Sigmoid colon (tissue), 7 donors: ENCODE data around the gene SEC61A1. TPM values are rescaled to one million over a fixed set of nuclear protein-coding genes. Genes with fewer than 3 reads are reported as not detected.

ENCODE experiments used
- DNase-seq: peaks from one replicate; pipeline ENCODE4 v3.0.0-alpha.2; 2019
- H3K27ac ChIP-seq, 4 donors: fragments of 200-600 bp; sonication (generic); one replicate each; pipeline ENCODE4 v1.5.1; 2016 to 2019; ENCODE audit warnings: mild to moderate bottlenecking in 1 of 4
- H3K27me3 ChIP-seq, 3 donors: fragments of 200-600 bp; sonication (generic); one replicate each; pipeline ENCODE4 v1.5.1; 2019; ENCODE audit warnings: mild to moderate bottlenecking in 1 of 3
- H3K36me3 ChIP-seq, 4 donors: fragments of 200-600 bp; sonication (generic); one replicate each; pipeline ENCODE4 v1.5.1; 2016 to 2019
- H3K4me1 ChIP-seq, 4 donors: fragments of 200-600 bp; sonication (generic); one replicate each; pipeline ENCODE4 v1.5.1; 2017 to 2019
- H3K4me3 ChIP-seq, 4 donors: fragments of 200-600 bp; sonication (generic); one replicate each; pipeline ENCODE4 v1.5.1; 2017 to 2019; ENCODE audit warnings: mild to moderate bottlenecking in 2 of 4, moderate library complexity in 1 of 4
- H3K9me3 ChIP-seq, 4 donors: fragments of 200-600 bp in 3 of 4; sonication (generic) in 3 of 4; one replicate each; pipeline versions ENCODE4 v1.5.1 to v1.6.1; 2013 to 2019
- EP300 ChIP-seq, 4 donors: sonication (generic); formaldehyde crosslinking; IDR thresholded peaks; one replicate each; pipeline ENCODE4 v1.6.1; 2017; ENCODE audit warnings: antibody characterized with exemption in 4 of 4
- POLR2A ChIP-seq, 2 donors: fragments of 450-650 bp; IDR thresholded peaks; one replicate each; pipeline ENCODE4 v1.6.1; 2016; ENCODE audit warnings: antibody characterized with exemption in 2 of 2, mild to moderate bottlenecking in 2 of 2, moderate library complexity in 2 of 2
- POLR2AphosphoS5 ChIP-seq, 4 donors: sonication (generic); formaldehyde crosslinking; IDR thresholded peaks; one replicate each; pipeline ENCODE4 v1.6.1; 2017; ENCODE audit warnings: antibody characterized with exemption in 4 of 4
- WGBS, 2 donors: extraction: QIAGEN DNeasy Blood & Tissue Kit; methylation state at CpG; one replicate each; pipeline ENCODE4 v1.1.7; 2013; 5-methylcytosine and 5-hydroxymethylcytosine counted together
- intact Hi-C: fragments of 100-400 bp; cut with DNase I; formaldehyde crosslinking; loops from one replicate; pipeline ENCODE4 v1.15.1; 2023
- polyA plus RNA-seq, 3 donors: library from polyadenylated mRNA; stranded (reverse); fragments of 200-250 nt; gene quantifications; one replicate each; pipeline ENCODE4 v1.2.3, GENCODE V29; 2013
- total RNA-seq, 4 donors: library from RNA; depleted of rRNA; stranded (reverse); fragments of >200 nt; gene quantifications; one replicate each; pipeline ENCODE4 v1.1.0, GENCODE V29; 2016
- TF ChIP-seq, protein P1 (sequence below), 4 experiments: fragments of 450-650 bp in 3 of 4; fragments of 200-600 bp in 1 of 4; IDR thresholded peaks; one replicate each; pipeline ENCODE4 v1.5.1; 2016 to 2019; ENCODE audit warnings: antibody characterized with exemption in 4 of 4, mild to moderate bottlenecking in 3 of 4, moderate library complexity in 2 of 4
- donor health status: healthy with polysubstance abuse.
- donor health status: Bipolar disorder and iron deficiency.
- donor health status: healthy.

The SEC61A1 gene
- total and polyA plus RNA-seq, 7 donors, result 17.4 to 152 (median 62.8) TPM

- TF ChIP-seq POLR2A (IDR thresholded peaks at IDR 0.05) (no peak), EP300 (IDR thresholded peaks at IDR 0.05) (no peak), POLR2AphosphoS5 (IDR thresholded peaks at IDR 0.05) (no peak)
- TF ChIP-seq, protein P1, sequence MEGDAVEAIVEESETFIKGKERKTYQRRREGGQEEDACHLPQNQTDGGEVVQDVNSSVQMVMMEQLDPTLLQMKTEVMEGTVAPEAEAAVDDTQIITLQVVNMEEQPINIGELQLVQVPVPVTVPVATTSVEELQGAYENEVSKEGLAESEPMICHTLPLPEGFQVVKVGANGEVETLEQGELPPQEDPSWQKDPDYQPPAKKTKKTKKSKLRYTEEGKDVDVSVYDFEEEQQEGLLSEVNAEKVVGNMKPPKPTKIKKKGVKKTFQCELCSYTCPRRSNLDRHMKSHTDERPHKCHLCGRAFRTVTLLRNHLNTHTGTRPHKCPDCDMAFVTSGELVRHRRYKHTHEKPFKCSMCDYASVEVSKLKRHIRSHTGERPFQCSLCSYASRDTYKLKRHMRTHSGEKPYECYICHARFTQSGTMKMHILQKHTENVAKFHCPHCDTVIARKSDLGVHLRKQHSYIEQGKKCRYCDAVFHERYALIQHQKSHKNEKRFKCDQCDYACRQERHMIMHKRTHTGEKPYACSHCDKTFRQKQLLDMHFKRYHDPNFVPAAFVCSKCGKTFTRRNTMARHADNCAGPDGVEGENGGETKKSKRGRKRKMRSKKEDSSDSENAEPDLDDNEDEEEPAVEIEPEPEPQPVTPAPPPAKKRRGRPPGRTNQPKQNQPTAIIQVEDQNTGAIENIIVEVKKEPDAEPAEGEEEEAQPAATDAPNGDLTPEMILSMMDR (IDR thresholded peaks at IDR 0.05), result no peak
These were observed 42.0 kb upstream of the SEC61A1 start for GRCh38 chr3:128009952-128010846.

GRCh38 chr3:128011140-128011539, 41.1 kb upstream of the SEC61A1 start:
- Histone ChIP-seq H3K9me3 (no peaks in the 10 kb centered on the region), H3K4me1 (no peaks in the 10 kb centered on the region), H3K27ac (no peak overlapping the region), H3K27me3 (peaks cover 0 to 40% (median 6%) of the 10 kb centered on the region in 3 donors), H3K36me3 (no peaks in the 10 kb centered on the region), H3K4me3 (no peak overlapping the region)
- no peak for DNase-seq
- intact Hi-C loops, result no loop called here
- TF ChIP-seq POLR2AphosphoS5 (IDR thresholded peaks at IDR 0.05), result no peak
- TF ChIP-seq, protein P1 (IDR thresholded peaks at IDR 0.05), result no peak
- no peak for TF ChIP-seq EP300 (IDR thresholded peaks at IDR 0.05)
- TF ChIP-seq POLR2A (IDR thresholded peaks at IDR 0.05), result no peak
- WGBS, 2 donors, result 4 to 14% methylated on average over 12 of the region's 12 CpGs

More at GRCh38 chr3:128009952-128010846, 42.0 kb upstream of the SEC61A1 start:
- Histone ChIP-seq H3K27ac (no peak overlapping the region), H3K27me3 (peaks cover 0 to 47% (median 6%) of the 10 kb centered on the region in 3 donors), H3K4me3 (no peak overlapping the region), H3K36me3 (no peaks in the 10 kb centered on the region), H3K4me1 (no peaks in the 10 kb centered on the region), H3K9me3 (no peaks in the 10 kb centered on the region)
- no peak for DNase-seq
- intact Hi-C loops, result no loop called here
- 85 to 91% methylated on average over 12 of the region's 12 CpGs for WGBS, 2 donors

- H3K4me1 ChIP-seq, result no peaks in the 10 kb centered on the region
- H3K4me3 ChIP-seq, result no peak overlapping the region
- WGBS, 2 donors, result 92 to 93% methylated on average over 14 of the region's 14 CpGs
- intact Hi-C loops, result no loop called here
- no peaks in the 10 kb centered on the region for H3K9me3 ChIP-seq
- no peak overlapping the region for H3K27ac ChIP-seq
- H3K27me3 ChIP-seq, result peaks cover 0 to 30% (median 0%) of the 10 kb centered on the region in 3 donors
- TF ChIP-seq, protein P1 (IDR thresholded peaks at IDR 0.05), result no peak
- no peak for TF ChIP-seq POLR2AphosphoS5 (IDR thresholded peaks at IDR 0.05)
- TF ChIP-seq EP300 (IDR thresholded peaks at IDR 0.05), result no peak
- DNase-seq, result no peak
- H3K36me3 ChIP-seq, result no peaks in the 10 kb centered on the region
These were observed 40.2 kb upstream of the SEC61A1 start for GRCh38 chr3:128012050-128012449.

GRCh38 chr3:128014548-128014947, 37.7 kb upstream of the SEC61A1 start:
- no peak for DNase-seq

More at GRCh38 chr3:128014548-128014947, 37.7 kb upstream of the SEC61A1 start:
- 64 to 88% methylated on average over 3 of the region's 3 CpGs for WGBS, 2 donors
- H3K9me3 ChIP-seq, result no peaks in the 10 kb centered on the region
- no peaks in the 10 kb centered on the region for H3K4me1 ChIP-seq
- no peaks in the 10 kb centered on the region for H3K36me3 ChIP-seq
- TF ChIP-seq, protein P1 (IDR thresholded peaks at IDR 0.05), result no peak
- TF ChIP-seq POLR2AphosphoS5 (IDR thresholded peaks at IDR 0.05) (no peak), POLR2A (IDR thresholded peaks at IDR 0.05) (no peak), EP300 (IDR thresholded peaks at IDR 0.05) (no peak)
- H3K4me3 ChIP-seq, result no peak overlapping the region
- H3K27ac ChIP-seq, result no peak overlapping the region
- peaks cover 0 to 23% (median 0%) of the 10 kb centered on the region in 3 donors for H3K27me3 ChIP-seq
- intact Hi-C loops, result no loop called here
